ENCODE data around the gene MYEOV.

Gene MYEOV

GRCh38 chr11:69253028-69253427 lies 40.9 kb upstream of the MYEOV start:
- no peaks in the 10 kb centered on the region for H3K4me1 ChIP-seq (ENCODE audit: control insufficient read depth, insufficient read depth, low read length, poor library complexity, severe bottlenecking)
- no peaks in the 10 kb centered on the region for H3K9me3 ChIP-seq (ENCODE audit: control insufficient read depth, low read length)
- H3K4me3 ChIP-seq (ENCODE audit: insufficient read depth, low read depth, low read length, poor library complexity, severe bottlenecking), result no peak overlapping the region
- no peaks in the 10 kb centered on the region for H3K36me3 ChIP-seq (ENCODE audit: control insufficient read depth, insufficient read depth, low read length)
- H3K27me3 ChIP-seq (replicated peaks; ENCODE audit: control insufficient read depth, insufficient read depth, low read length, poor library complexity, severe bottlenecking), result no peaks in the 10 kb centered on the region
- no peak for DNase-seq
- H3K27ac ChIP-seq (ENCODE audit: insufficient read depth, low read length, poor library complexity, severe bottlenecking), result no peak overlapping the region

DNA sequence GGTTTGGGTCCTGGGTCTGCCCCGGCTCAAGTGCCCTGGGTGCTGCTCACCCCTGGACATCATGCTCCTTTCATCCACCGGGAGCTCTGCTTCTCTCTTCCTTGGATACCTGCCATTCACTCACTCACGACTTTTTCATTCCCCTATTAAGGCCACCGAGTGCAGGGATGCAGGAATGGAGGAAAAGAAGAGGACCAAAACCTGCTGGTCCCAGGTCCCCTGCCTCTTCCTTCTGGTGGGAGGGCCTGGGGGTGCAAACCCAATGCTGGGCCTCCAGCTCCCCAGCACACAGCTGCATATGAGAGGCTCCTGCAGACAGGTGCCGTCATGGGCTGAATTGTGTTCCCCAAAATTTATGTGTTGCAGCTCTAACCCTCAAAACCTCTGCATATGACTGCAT lies 36.8 kb upstream of the MYEOV start:
- Histone ChIP-seq H3K4me1 (ENCODE audit: control insufficient read depth, insufficient read depth, low read length, poor library complexity, severe bottlenecking) (no peaks in the 10 kb centered on the region), H3K27ac (ENCODE audit: insufficient read depth, low read length, poor library complexity, severe bottlenecking) (no peak overlapping the region), H3K4me3 (ENCODE audit: insufficient read depth, low read depth, low read length, poor library complexity, severe bottlenecking) (no peak overlapping the region), H3K9me3 (ENCODE audit: control insufficient read depth, low read length) (no peaks in the 10 kb centered on the region), H3K27me3 (replicated peaks; ENCODE audit: control insufficient read depth, insufficient read depth, low read length, poor library complexity, severe bottlenecking) (no peaks in the 10 kb centered on the region), H3K36me3 (ENCODE audit: control insufficient read depth, insufficient read depth, low read length) (no peaks in the 10 kb centered on the region)
- DNase-seq, result no peak

DNA sequence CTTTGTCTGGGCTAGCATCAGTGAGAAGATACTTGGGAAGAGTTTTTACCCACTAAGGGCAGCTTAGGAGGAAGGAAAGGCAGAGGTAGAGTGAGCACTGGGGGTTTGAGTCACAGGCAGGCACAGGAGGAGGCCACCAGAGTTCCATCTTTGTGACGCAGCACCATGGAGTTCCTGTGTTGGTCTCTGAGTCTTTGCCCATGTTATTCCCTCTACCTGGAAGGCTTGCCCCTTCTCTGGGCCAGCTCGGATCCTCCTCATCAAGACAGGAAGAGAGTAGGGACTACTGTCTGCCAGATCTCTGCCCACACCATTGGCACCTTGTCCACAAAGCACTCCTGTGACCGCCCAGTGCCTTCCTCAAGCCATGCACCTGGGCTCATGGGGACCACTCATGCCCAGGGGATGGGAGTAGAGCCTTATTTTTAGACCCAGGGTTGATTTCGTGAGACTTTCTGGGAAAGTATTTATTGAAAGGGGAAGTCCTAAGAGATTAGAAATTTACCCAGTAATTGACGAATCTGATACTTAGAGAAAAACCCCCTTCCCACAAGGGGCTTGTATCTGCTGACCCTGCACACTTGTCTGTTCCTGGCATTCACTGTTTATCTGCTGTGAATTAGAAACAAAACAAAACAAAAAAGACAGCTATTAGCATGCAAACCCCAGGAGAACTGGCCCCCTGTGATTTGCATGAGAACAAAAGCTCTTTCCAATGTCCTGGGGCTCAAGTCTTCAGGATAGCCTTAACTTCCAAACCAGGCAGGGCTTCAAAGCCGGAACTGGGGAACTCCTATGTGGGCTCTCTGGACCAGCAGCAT lies 35.9 kb upstream of the MYEOV start:
- no peak overlapping the region for H3K27ac ChIP-seq (ENCODE audit: insufficient read depth, low read length, poor library complexity, severe bottlenecking)
- no peaks in the 10 kb centered on the region for H3K9me3 ChIP-seq (ENCODE audit: control insufficient read depth, low read length)
- no peaks in the 10 kb centered on the region for H3K4me1 ChIP-seq (ENCODE audit: control insufficient read depth, insufficient read depth, low read length, poor library complexity, severe bottlenecking)
- no peaks in the 10 kb centered on the region for H3K27me3 ChIP-seq (replicated peaks; ENCODE audit: control insufficient read depth, insufficient read depth, low read length, poor library complexity, severe bottlenecking)
- no peak overlapping the region for H3K4me3 ChIP-seq (ENCODE audit: insufficient read depth, low read depth, low read length, poor library complexity, severe bottlenecking)
- DNase-seq, result no peak
- H3K36me3 ChIP-seq (ENCODE audit: control insufficient read depth, insufficient read depth, low read length), result no peaks in the 10 kb centered on the region

DNA sequence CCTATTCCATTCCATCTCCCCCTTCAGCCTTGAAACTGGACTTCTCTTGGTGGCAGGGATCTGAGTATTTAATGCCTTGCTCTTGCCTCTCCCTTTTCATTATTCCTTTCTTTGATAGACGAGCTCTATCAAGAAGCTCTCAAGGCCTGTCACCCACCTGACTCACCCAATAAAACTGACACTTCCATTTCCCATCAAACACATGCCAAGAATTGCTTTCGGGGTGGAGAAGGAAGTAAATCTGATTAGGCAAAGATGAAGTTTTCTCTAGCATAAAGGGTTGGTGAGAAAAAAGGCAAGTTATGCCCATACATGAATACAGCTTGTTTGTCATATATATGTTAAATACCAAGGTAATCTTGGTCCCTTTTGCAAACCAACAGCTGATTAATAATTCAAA lies 34.9 kb upstream of the MYEOV start:
- no peaks in the 10 kb centered on the region for H3K4me1 ChIP-seq (ENCODE audit: control insufficient read depth, insufficient read depth, low read length, poor library complexity, severe bottlenecking)
- H3K4me3 ChIP-seq (ENCODE audit: insufficient read depth, low read depth, low read length, poor library complexity, severe bottlenecking), result no peak overlapping the region
- no peak for DNase-seq
- no peaks in the 10 kb centered on the region for H3K36me3 ChIP-seq (ENCODE audit: control insufficient read depth, insufficient read depth, low read length)
- no peaks in the 10 kb centered on the region for H3K9me3 ChIP-seq (ENCODE audit: control insufficient read depth, low read length)
- H3K27ac ChIP-seq (ENCODE audit: insufficient read depth, low read length, poor library complexity, severe bottlenecking), result no peak overlapping the region
- H3K27me3 ChIP-seq (replicated peaks; ENCODE audit: control insufficient read depth, insufficient read depth, low read length, poor library complexity, severe bottlenecking), result no peaks in the 10 kb centered on the region

GRCh38 chr11:69260622-69261021 lies 33.3 kb upstream of the MYEOV start:
- DNase-seq, result no peak
- H3K9me3 ChIP-seq (ENCODE audit: control insufficient read depth, low read length), result no peaks in the 10 kb centered on the region

DNA sequence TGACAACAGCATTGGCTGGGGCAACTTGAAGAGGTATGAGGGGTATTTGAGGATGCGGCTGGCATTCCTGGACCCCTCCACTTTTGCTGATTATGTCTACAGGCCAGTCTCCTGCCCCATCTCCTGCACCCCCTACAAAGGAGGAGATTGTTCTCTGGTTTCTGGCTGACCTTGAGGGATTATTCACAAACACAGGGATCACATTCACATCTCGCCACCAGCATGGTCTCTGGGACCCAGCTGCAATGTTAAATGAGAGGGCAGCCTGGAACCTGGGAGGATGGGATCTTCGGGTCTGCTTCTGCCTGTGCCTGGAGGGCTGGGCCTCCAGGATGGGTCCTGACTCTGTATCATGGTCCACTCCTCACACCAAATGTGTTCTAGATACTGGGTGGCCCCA lies 32.8 kb upstream of the MYEOV start:
- Histone ChIP-seq H3K27ac (ENCODE audit: insufficient read depth, low read length, poor library complexity, severe bottlenecking) (no peak overlapping the region), H3K9me3 (ENCODE audit: control insufficient read depth, low read length) (no peaks in the 10 kb centered on the region), H3K36me3 (ENCODE audit: control insufficient read depth, insufficient read depth, low read length) (no peaks in the 10 kb centered on the region), H3K27me3 (replicated peaks; ENCODE audit: control insufficient read depth, insufficient read depth, low read length, poor library complexity, severe bottlenecking) (no peaks in the 10 kb centered on the region), H3K4me3 (ENCODE audit: insufficient read depth, low read depth, low read length, poor library complexity, severe bottlenecking) (no peak overlapping the region), H3K4me1 (ENCODE audit: control insufficient read depth, insufficient read depth, low read length, poor library complexity, severe bottlenecking) (no peaks in the 10 kb centered on the region)
- no peak for DNase-seq

More at GRCh38 chr11:69260622-69261021, 33.3 kb upstream of the MYEOV start:
- Histone ChIP-seq H3K27ac (ENCODE audit: insufficient read depth, low read length, poor library complexity, severe bottlenecking) (no peak overlapping the region), H3K36me3 (ENCODE audit: control insufficient read depth, insufficient read depth, low read length) (no peaks in the 10 kb centered on the region), H3K27me3 (replicated peaks; ENCODE audit: control insufficient read depth, insufficient read depth, low read length, poor library complexity, severe bottlenecking) (no peaks in the 10 kb centered on the region), H3K4me3 (ENCODE audit: insufficient read depth, low read depth, low read length, poor library complexity, severe bottlenecking) (no peak overlapping the region), H3K4me1 (ENCODE audit: control insufficient read depth, insufficient read depth, low read length, poor library complexity, severe bottlenecking) (no peaks in the 10 kb centered on the region)

DNA sequence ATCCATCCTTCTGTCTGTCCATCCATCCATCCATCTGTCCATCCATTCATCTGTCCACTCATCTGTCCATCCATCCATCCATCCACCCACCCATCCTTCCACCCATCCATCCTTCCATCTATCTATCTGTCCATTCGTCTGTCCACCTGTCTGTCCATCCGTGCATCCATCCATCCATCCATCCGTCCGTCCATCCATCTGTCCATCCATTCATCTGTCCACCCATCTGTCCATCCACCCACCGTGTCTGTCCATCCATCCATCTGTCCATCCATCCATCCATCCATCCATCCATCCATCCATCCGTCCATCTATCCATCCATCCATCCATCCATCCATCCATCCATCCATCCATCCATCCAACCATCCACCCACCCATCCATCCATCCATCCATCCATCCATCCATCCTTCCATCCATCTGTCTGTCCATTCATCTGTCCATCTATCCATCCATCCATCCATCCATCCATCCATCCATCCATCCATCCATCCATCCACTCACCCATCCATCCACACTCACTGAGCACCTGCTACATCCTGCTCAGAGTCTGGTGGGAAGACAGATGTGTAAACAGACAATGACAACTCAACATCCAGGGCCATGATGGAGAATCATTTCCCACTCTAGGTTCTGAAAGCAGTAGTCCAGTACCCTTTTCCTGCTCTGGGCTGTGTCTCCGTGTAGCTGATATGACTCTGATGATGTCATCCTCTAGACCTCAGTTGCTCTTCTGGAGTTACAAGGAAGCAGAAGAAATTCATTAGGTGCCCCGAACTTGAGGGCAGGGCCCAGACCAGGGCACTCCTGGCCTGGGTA lies 30.8 kb upstream of the MYEOV start:
- Histone ChIP-seq H3K9me3 (ENCODE audit: control insufficient read depth, low read length) (no peaks in the 10 kb centered on the region), H3K4me3 (ENCODE audit: insufficient read depth, low read depth, low read length, poor library complexity, severe bottlenecking) (no peak overlapping the region), H3K27me3 (replicated peaks; ENCODE audit: control insufficient read depth, insufficient read depth, low read length, poor library complexity, severe bottlenecking) (no peaks in the 10 kb centered on the region), H3K36me3 (ENCODE audit: control insufficient read depth, insufficient read depth, low read length) (no peaks in the 10 kb centered on the region), H3K27ac (ENCODE audit: insufficient read depth, low read length, poor library complexity, severe bottlenecking) (no peak overlapping the region), H3K4me1 (ENCODE audit: control insufficient read depth, insufficient read depth, low read length, poor library complexity, severe bottlenecking) (no peaks in the 10 kb centered on the region)
- DNase-seq, result no peak

- Histone ChIP-seq H3K9me3 (ENCODE audit: control insufficient read depth, low read length) (no peaks in the 10 kb centered on the region), H3K27ac (ENCODE audit: insufficient read depth, low read length, poor library complexity, severe bottlenecking) (no peak overlapping the region), H3K36me3 (ENCODE audit: control insufficient read depth, insufficient read depth, low read length) (no peaks in the 10 kb centered on the region), H3K27me3 (replicated peaks; ENCODE audit: control insufficient read depth, insufficient read depth, low read length, poor library complexity, severe bottlenecking) (no peaks in the 10 kb centered on the region), H3K4me1 (ENCODE audit: control insufficient read depth, insufficient read depth, low read length, poor library complexity, severe bottlenecking) (no peaks in the 10 kb centered on the region), H3K4me3 (ENCODE audit: insufficient read depth, low read depth, low read length, poor library complexity, severe bottlenecking) (no peak overlapping the region)
- no peak for DNase-seq
These were observed 30.3 kb upstream of the MYEOV start for GRCh38 chr11:69263736-69264052.

DNA sequence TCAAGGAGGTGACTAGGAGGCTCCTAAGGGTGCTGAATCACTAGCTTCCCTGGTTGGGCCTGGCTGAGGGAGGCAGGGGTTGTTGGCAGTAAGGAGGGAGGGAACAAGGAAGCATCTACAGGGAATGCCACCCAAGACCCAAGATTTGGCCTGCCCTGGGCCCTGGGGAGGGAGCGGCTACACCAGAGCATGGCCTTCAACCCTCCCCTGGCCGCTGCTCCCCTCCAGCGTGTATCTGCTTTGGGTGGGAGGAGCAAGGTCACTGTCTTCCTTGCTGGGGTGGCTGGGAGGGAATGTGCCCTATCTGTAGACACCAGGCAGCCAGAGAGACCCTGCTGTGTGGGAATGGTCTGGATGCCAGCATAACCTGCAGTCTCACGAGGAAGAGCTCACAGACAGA lies 29.5 kb upstream of the MYEOV start:
- Histone ChIP-seq H3K4me3 (ENCODE audit: insufficient read depth, low read depth, low read length, poor library complexity, severe bottlenecking) (no peak overlapping the region), H3K4me1 (ENCODE audit: control insufficient read depth, insufficient read depth, low read length, poor library complexity, severe bottlenecking) (no peaks in the 10 kb centered on the region), H3K27me3 (replicated peaks; ENCODE audit: control insufficient read depth, insufficient read depth, low read length, poor library complexity, severe bottlenecking) (no peaks in the 10 kb centered on the region), H3K36me3 (ENCODE audit: control insufficient read depth, insufficient read depth, low read length) (no peaks in the 10 kb centered on the region), H3K9me3 (ENCODE audit: control insufficient read depth, low read length) (no peaks in the 10 kb centered on the region), H3K27ac (ENCODE audit: insufficient read depth, low read length, poor library complexity, severe bottlenecking) (no peak overlapping the region)
- DNase-seq, result no peak

DNA sequence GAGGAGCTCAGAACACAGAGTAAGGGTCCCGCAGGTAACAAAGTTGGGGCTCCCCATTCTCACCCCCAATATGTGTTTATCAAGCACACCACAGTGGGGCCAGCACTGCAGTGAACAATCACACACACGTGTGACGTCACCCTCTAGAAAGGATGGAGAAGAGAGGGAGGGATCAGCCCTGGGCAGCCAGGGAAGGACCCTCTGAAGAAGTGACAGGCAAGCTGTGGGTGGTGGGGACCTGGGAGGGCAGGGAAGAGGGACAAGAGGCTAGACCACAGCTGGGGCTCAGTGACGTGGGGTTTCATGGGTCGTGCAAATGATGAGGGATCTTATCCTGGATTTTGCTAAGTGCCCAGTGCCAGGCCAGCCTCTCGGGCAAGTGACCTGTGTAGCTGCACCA lies 28.7 kb upstream of the MYEOV start:
- H3K27me3 ChIP-seq (replicated peaks; ENCODE audit: control insufficient read depth, insufficient read depth, low read length, poor library complexity, severe bottlenecking), result no peaks in the 10 kb centered on the region
- no peak for DNase-seq
- H3K9me3 ChIP-seq (ENCODE audit: control insufficient read depth, low read length), result no peaks in the 10 kb centered on the region

More for the DNA sequence above, 28.7 kb upstream of the MYEOV start:
- H3K27ac ChIP-seq (ENCODE audit: insufficient read depth, low read length, poor library complexity, severe bottlenecking), result no peak overlapping the region
- H3K36me3 ChIP-seq (ENCODE audit: control insufficient read depth, insufficient read depth, low read length), result no peaks in the 10 kb centered on the region
- no peak overlapping the region for H3K4me3 ChIP-seq (ENCODE audit: insufficient read depth, low read depth, low read length, poor library complexity, severe bottlenecking)
- H3K4me1 ChIP-seq (ENCODE audit: control insufficient read depth, insufficient read depth, low read length, poor library complexity, severe bottlenecking), result no peaks in the 10 kb centered on the region

Data from effector memory CD4-positive, alpha-beta T cell (primary cell).